Measurements from ENCODE around the gene SLC35D1. TPM values are rescaled to one million over a fixed set of nuclear protein-coding genes. Genes with fewer than 3 reads are reported as not detected.

SLC35D1 gene
- polyA plus RNA-seq, 1 donor (not counting 4 experiments of a cell fraction or from before 2014, with no cell fraction given) = 12.2 TPM

GRCh38 chr1:67060811-67061218 is 6.9 kb upstream of the SLC35D1 start:
- no peaks in the 10 kb centered on the region for H3K27me3 ChIP-seq (ENCODE audit: control insufficient read depth, extremely low read depth, insufficient read depth, low read length)
- no peaks in the 10 kb centered on the region for H3K79me2 ChIP-seq (ENCODE audit: control insufficient read depth, insufficient read depth, low read length)
- H4K20me1 ChIP-seq (ENCODE audit: control insufficient read depth, extremely low read depth, insufficient read depth, low read length) = no peaks in the 10 kb centered on the region
- FAIRE-seq (peak; percentile 100), DNase-seq (ENCODE audit: low read depth, low spot score) (peak; percentile 72)
- H3K4me1 ChIP-seq (ENCODE audit: control insufficient read depth, extremely low read depth, insufficient read depth, low read length) = peaks cover 21% of the 10 kb centered on the region
- H3K27ac ChIP-seq (ENCODE audit: control insufficient read depth, insufficient read depth, low read length) = peak overlapping the region; percentile 25
- no peaks in the 10 kb centered on the region for H3K9me3 ChIP-seq (ENCODE audit: control insufficient read depth, low read depth, low read length)
- no peaks in the 10 kb centered on the region for H3K36me3 ChIP-seq (ENCODE audit: control insufficient read depth in 2 of 2, extremely low read depth in 1 of 2, insufficient read depth in 2 of 2, low read length in 2 of 2)
- peak overlapping the region; percentile 39 for H3K4me2 ChIP-seq (ENCODE audit: control insufficient read depth, extremely low read depth, insufficient read depth, low read depth, low read length)
- H3K4me3 ChIP-seq (ENCODE audit: control insufficient read depth in 2 of 3, extremely low read depth in 1 of 3, insufficient read depth in 2 of 3, low read depth in 1 of 3, low read length in 3 of 3) = no peak overlapping the region
- dilution Hi-C loops (cut with MboI; ENCODE audit: extremely low pct_ligation_motif_present, low sequenced_read_pairs) = no loop called here
- no peak overlapping the region for H2AFZ ChIP-seq (ENCODE audit: control insufficient read depth, low read length)
- TF ChIP-seq EZH2 (IDR thresholded peaks at IDR 0.05; ENCODE audit: low read length) = no peak
- TF ChIP-seq, protein P1, sequence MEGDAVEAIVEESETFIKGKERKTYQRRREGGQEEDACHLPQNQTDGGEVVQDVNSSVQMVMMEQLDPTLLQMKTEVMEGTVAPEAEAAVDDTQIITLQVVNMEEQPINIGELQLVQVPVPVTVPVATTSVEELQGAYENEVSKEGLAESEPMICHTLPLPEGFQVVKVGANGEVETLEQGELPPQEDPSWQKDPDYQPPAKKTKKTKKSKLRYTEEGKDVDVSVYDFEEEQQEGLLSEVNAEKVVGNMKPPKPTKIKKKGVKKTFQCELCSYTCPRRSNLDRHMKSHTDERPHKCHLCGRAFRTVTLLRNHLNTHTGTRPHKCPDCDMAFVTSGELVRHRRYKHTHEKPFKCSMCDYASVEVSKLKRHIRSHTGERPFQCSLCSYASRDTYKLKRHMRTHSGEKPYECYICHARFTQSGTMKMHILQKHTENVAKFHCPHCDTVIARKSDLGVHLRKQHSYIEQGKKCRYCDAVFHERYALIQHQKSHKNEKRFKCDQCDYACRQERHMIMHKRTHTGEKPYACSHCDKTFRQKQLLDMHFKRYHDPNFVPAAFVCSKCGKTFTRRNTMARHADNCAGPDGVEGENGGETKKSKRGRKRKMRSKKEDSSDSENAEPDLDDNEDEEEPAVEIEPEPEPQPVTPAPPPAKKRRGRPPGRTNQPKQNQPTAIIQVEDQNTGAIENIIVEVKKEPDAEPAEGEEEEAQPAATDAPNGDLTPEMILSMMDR (optimal IDR thresholded peaks at IDR 0.05 in 1 of 3, IDR thresholded peaks at IDR 0.05 in 1 of 3, conservative IDR thresholded peaks at IDR 0.05 in 1 of 3; ENCODE audit: extremely low read depth in 1 of 3, insufficient read depth in 2 of 3, low read length in 3 of 3) = no peak
- no peak overlapping the region for H3K9ac ChIP-seq (ENCODE audit: control insufficient read depth, extremely low read depth, insufficient read depth, low read length)
- H3K9me1 ChIP-seq (ENCODE audit: control insufficient read depth, extremely low read depth, insufficient read depth, low read length) = no peaks in the 10 kb centered on the region

GRCh38 chr1:67059346-67059745 is 5.4 kb upstream of the SLC35D1 start:
- H3K9me1 ChIP-seq (ENCODE audit: control insufficient read depth, extremely low read depth, insufficient read depth, low read length) = no peaks in the 10 kb centered on the region
- no peaks in the 10 kb centered on the region for H3K36me3 ChIP-seq (ENCODE audit: control insufficient read depth in 2 of 2, extremely low read depth in 1 of 2, insufficient read depth in 2 of 2, low read length in 2 of 2)
- H4K20me1 ChIP-seq (ENCODE audit: control insufficient read depth, extremely low read depth, insufficient read depth, low read length) = no peaks in the 10 kb centered on the region
- no peaks in the 10 kb centered on the region for H3K9me3 ChIP-seq (ENCODE audit: control insufficient read depth, low read depth, low read length)
- H3K27ac ChIP-seq (ENCODE audit: control insufficient read depth, insufficient read depth, low read length) = no peak overlapping the region
- H3K4me1 ChIP-seq (ENCODE audit: control insufficient read depth, extremely low read depth, insufficient read depth, low read length) = peaks cover 21% of the 10 kb centered on the region
- no peak overlapping the region for H3K4me2 ChIP-seq (ENCODE audit: control insufficient read depth, extremely low read depth, insufficient read depth, low read depth, low read length)
- H3K9ac ChIP-seq (ENCODE audit: control insufficient read depth, extremely low read depth, insufficient read depth, low read length) = no peak overlapping the region
- no peaks in the 10 kb centered on the region for H3K79me2 ChIP-seq (ENCODE audit: control insufficient read depth, insufficient read depth, low read length)
- DNase-seq (ENCODE audit: low read depth, low spot score) = no peak
- H3K27me3 ChIP-seq (ENCODE audit: control insufficient read depth, extremely low read depth, insufficient read depth, low read length) = no peaks in the 10 kb centered on the region
- no peak overlapping the region for H2AFZ ChIP-seq (ENCODE audit: control insufficient read depth, low read length)
- dilution Hi-C loops (cut with MboI; ENCODE audit: extremely low pct_ligation_motif_present, low sequenced_read_pairs) = no loop called here
- no peak overlapping the region for H3K4me3 ChIP-seq (ENCODE audit: control insufficient read depth in 2 of 3, extremely low read depth in 1 of 3, insufficient read depth in 2 of 3, low read depth in 1 of 3, low read length in 3 of 3)
- TF ChIP-seq, protein P1 (optimal IDR thresholded peaks at IDR 0.05 in 1 of 3, IDR thresholded peaks at IDR 0.05 in 1 of 3, conservative IDR thresholded peaks at IDR 0.05 in 1 of 3; ENCODE audit: extremely low read depth in 1 of 3, insufficient read depth in 2 of 3, low read length in 3 of 3) = no peak
- TF ChIP-seq EZH2 (IDR thresholded peaks at IDR 0.05; ENCODE audit: low read length) = no peak
- FAIRE-seq = no peak

Measured in keratinocyte (primary cell).